LNCaP clone FGC (cell line): ENCODE data around the gene ADCY5.

Experiments used
- DNase-seq: peaks from one replicate; pipeline ENCODE4 v3.0.0-alpha.2; 2011; ENCODE audit warnings: low read depth
- H3K4me3 ChIP-seq: 2 replicates; pipeline ENCODE4 v1.5.1; 2011; ENCODE audit warnings: mild to moderate bottlenecking, low read depth, low read length, control low read depth
- CTCF ChIP-seq: IDR thresholded peaks from 2 replicates; pipeline ENCODE4 v1.5.1; 2012; ENCODE audit warnings: mild to moderate bottlenecking; ENCODE audit not compliant: control insufficient read depth, insufficient read depth; ENCODE audit errors: extremely low read depth

The ADCY5 gene

GRCh38 chr3:123458255-123458654, 9.4 kb upstream of the ADCY5 start:
- no peak overlapping the region for H3K4me3 ChIP-seq
- TF ChIP-seq CTCF = no peak
- no peak for DNase-seq

- no peak overlapping the region for H3K4me3 ChIP-seq
- DNase-seq = no peak
- no peak for TF ChIP-seq CTCF
These were observed 9.0 kb upstream of the ADCY5 start for GRCh38 chr3:123457841-123458240.

- TF ChIP-seq CTCF = no peak
- no peak overlapping the region for H3K4me3 ChIP-seq
- DNase-seq = no peak
These were observed 4.8 kb upstream of the ADCY5 start for GRCh38 chr3:123453675-123454074.

- TF ChIP-seq CTCF = no peak
- DNase-seq = no peak
- no peak overlapping the region for H3K4me3 ChIP-seq
These were observed 2.3 kb upstream of the ADCY5 start for GRCh38 chr3:123451186-123451585.

- no peak overlapping the region for H3K4me3 ChIP-seq
- no peak for TF ChIP-seq CTCF
- DNase-seq = no peak
These were observed 1.2 kb upstream of the ADCY5 start for GRCh38 chr3:123449997-123450604.

GRCh38 chr3:123449102-123449996, 459 bp upstream of the ADCY5 start:
- DNase-seq = no peak
- no peak for TF ChIP-seq CTCF
- H3K4me3 ChIP-seq = peak overlapping the region; percentile 44
